HG03354 (cell line): ENCODE results near the gene CYP24A1.

Experiments used
- ATAC-seq: cut with Tn5 transposase; IDR thresholded peaks from one replicate; pipeline ENCODE4 v1.9.1; 2021; ENCODE audit warnings: mild to moderate bottlenecking; ENCODE audit not compliant: unreplicated experiment, poor library complexity, severe bottlenecking

The CYP24A1 gene

GRCh38 chr20:54103762-54104600 lies 69.8 kb downstream of the CYP24A1 start:
- no peak for ATAC-seq
